BE2C (cell line): ENCODE measurements around the gene B4GALT2.
A peak's percentile ranks its signal among the peaks of the same experiment; 100 is the strongest.

Experiments used
- DNase-seq: peaks from one replicate; pipeline ENCODE4 v3.0.0-alpha.2; 2020
- H3K27me3 ChIP-seq: fragments of 250-450 bp; sonication (Bioruptor Pico); 2 replicates; pipeline ENCODE4 v1.5.1; 2020; ENCODE audit warnings: mild to moderate bottlenecking
- H3K36me3 ChIP-seq: fragments of 250-450 bp; sonication (Bioruptor Pico); 2 replicates; pipeline ENCODE4 v1.5.1; 2020; ENCODE audit warnings: mild to moderate bottlenecking
- H3K4me1 ChIP-seq: fragments of 250-450 bp; sonication (Bioruptor Pico); 2 replicates; pipeline ENCODE4 v1.5.1; 2020
- H3K4me3 ChIP-seq: 2 replicates; pipeline ENCODE4 v1.5.1; 2011; ENCODE audit warnings: low read depth, low read length
- H3K9me3 ChIP-seq: fragments of 250-450 bp; sonication (Bioruptor Pico); 2 replicates; pipeline ENCODE4 v1.5.1; 2020
- TF ChIP-seq, protein P1 (sequence below): IDR thresholded peaks from 2 replicates; pipeline ENCODE4 v1.5.1; 2012; ENCODE audit warnings: mild to moderate bottlenecking, low read depth, low read length

Gene B4GALT2

DNA sequence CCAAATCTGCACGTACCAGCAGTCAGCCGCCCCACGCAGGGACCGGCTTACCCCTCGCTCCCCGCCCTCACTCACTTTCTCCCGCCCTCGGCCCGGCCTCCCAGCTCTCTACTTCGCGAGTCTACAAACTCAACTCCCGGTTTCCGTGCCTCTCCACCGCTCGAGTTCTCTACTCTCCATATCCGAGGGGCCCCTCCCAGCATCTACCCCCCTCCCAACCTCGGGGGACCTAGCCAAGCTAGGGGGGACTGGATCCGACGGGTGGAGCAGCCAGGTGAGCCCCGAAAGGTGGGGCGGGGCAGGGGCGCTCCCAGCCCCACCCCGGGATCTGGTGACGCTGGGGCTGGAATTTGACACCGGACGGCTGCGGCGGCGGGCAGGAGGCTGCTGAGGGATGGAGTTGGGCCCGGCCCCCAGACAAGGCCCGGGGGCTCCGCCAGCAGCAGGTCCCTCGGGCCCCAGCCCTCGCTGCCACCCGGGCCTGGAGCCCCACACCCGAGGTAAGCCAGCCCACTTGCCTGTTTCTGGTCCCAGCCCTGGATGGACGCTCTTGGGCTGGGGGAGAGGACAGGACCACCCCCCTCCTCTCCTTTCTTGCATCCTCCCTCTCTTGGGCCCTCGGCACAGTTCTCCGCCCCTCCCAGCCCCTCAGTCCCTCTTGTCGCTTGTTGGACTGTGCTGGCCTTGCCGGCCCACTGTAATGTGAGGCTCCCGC is 45.5 kb upstream of the B4GALT2 start, which contains the start of gene ARTN:
Gene ARTN, plus strand, starts transcription at position 416 of the 715 bp plus-strand sequence. CDS start 1,856 bp downstream, outside the sequence.
- Histone ChIP-seq H3K9me3 (no peaks in the 10 kb centered on the region), H3K36me3 (no peaks in the 10 kb centered on the region), H3K4me3 (no peak within 1 kb of the TSS), H3K27me3 (no peaks in the 10 kb centered on the region), H3K4me1 (no peaks in the 10 kb centered on the region)
- TF ChIP-seq, protein P1, sequence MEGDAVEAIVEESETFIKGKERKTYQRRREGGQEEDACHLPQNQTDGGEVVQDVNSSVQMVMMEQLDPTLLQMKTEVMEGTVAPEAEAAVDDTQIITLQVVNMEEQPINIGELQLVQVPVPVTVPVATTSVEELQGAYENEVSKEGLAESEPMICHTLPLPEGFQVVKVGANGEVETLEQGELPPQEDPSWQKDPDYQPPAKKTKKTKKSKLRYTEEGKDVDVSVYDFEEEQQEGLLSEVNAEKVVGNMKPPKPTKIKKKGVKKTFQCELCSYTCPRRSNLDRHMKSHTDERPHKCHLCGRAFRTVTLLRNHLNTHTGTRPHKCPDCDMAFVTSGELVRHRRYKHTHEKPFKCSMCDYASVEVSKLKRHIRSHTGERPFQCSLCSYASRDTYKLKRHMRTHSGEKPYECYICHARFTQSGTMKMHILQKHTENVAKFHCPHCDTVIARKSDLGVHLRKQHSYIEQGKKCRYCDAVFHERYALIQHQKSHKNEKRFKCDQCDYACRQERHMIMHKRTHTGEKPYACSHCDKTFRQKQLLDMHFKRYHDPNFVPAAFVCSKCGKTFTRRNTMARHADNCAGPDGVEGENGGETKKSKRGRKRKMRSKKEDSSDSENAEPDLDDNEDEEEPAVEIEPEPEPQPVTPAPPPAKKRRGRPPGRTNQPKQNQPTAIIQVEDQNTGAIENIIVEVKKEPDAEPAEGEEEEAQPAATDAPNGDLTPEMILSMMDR, result no peak
- DNase-seq, result no peak

DNA sequence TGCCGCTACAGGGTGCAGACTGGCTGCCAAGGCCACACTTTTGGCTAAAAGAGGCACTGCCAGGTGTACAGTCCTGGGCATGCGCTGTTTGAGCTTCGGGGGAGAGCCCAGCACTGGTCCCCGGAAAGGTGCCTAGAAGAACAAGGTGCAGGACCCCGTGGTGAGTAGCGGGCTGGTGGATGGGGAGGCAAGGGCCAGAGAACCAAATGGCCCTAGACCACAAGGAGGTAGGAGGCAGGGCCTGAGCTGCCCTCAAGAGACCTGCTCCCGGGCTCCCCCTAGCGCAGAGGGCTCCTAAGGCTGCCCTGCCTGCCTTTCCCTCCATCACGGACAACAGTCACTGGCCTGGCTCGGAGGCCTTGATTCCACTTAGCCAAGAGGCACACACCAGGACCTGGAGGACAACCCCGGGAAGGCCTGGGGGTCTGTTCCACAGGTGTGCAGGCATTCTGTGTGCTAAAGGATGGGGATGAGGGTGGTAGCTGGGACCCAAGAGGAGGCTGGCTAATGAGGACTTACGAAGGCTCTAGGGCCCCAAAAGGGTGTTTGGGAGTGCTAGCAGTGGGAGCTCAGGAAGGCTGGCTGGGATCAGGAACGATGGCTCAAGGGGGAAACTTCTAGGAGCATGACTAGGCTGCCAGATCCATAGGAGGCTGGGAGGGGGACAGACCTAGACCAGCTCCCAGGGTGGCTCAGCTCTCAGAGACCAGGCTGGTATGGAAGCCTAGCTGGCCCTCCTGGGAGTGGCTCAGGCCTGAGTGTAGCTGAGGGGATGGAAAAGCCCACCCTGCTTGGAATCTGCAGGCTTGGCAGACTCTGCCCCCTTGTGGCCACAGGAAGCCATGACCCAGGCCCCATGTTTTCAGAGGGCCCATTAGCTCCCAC is 44.7 kb upstream of the B4GALT2 start:
- Histone ChIP-seq H3K9me3 (no peaks in the 10 kb centered on the region), H3K36me3 (no peaks in the 10 kb centered on the region), H3K4me1 (no peaks in the 10 kb centered on the region), H3K4me3 (no peak overlapping the region), H3K27me3 (no peaks in the 10 kb centered on the region)
- DNase-seq, result peak; percentile 71
- TF ChIP-seq, protein P1, result peak; percentile 77

DNA sequence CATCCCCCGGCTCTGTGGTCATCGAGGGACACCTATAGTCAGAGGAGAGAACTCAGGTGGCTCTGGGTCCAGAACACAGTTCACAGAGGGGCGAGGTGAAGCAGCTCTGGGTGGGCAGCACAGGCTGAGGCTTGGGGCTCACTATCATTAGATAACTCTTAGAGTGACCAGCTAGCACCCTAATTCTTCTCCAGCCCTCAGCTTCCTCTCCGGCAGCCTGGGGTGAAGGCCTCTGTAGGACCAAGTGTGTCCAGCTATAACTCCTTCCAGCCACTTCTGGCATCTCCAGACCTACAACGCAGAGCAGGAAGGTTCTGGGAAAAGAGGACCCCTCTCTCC is 44.1 kb upstream of the B4GALT2 start:
- Histone ChIP-seq H3K4me1 (no peaks in the 10 kb centered on the region), H3K4me3 (no peak overlapping the region), H3K9me3 (no peaks in the 10 kb centered on the region), H3K27me3 (no peaks in the 10 kb centered on the region), H3K36me3 (no peaks in the 10 kb centered on the region)
- no peak for DNase-seq
- TF ChIP-seq, protein P1, result no peak

DNA sequence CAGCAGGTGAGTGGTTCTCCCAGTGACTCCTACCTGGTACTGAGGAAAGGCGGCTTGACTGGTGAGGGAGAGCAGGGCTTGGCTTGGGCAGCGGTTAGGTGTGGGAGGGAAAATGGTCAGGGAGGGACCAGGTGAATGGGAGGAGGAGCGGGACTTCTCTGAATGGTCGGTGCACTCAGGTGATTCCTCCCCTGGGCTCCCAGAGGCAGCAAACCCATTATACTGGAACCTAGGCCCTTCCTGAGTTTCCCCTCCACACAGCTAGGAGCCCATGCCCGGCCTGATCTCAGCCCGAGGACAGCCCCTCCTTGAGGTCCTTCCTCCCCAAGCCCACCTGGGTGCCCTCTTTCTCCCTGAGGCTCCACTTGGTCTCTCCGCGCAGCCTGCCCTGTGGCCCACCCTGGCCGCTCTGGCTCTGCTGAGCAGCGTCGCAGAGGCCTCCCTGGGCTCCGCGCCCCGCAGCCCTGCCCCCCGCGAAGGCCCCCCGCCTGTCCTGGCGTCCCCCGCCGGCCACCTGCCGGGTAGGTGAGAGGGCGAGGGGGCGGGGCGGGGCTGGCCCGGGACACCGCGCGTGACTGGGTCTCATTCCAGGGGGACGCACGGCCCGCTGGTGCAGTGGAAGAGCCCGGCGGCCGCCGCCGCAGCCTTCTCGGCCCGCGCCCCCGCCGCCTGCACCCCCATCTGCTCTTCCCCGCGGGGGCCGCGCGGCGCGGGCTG is 43.1 kb upstream of the B4GALT2 start:
- Histone ChIP-seq H3K9me3 (no peaks in the 10 kb centered on the region), H3K36me3 (no peaks in the 10 kb centered on the region), H3K4me3 (peak overlapping the region; percentile 24), H3K27me3 (no peaks in the 10 kb centered on the region), H3K4me1 (no peaks in the 10 kb centered on the region)
- TF ChIP-seq, protein P1, result no peak
- no peak for DNase-seq

DNA sequence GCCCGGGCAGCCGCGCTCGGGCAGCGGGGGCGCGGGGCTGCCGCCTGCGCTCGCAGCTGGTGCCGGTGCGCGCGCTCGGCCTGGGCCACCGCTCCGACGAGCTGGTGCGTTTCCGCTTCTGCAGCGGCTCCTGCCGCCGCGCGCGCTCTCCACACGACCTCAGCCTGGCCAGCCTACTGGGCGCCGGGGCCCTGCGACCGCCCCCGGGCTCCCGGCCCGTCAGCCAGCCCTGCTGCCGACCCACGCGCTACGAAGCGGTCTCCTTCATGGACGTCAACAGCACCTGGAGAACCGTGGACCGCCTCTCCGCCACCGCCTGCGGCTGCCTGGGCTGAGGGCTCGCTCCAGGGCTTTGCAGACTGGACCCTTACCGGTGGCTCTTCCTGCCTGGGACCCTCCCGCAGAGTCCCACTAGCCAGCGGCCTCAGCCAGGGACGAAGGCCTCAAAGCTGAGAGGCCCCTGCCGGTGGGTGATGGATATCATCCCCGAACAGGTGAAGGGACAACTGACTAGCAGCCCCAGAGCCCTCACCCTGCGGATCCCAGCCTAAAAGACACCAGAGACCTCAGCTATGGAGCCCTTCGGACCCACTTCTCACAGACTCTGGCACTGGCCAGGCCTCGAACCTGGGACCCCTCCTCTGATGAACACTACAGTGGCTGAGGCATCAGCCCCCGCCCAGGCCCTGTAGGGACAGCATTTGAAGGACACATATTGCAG is 42.4 kb upstream of the B4GALT2 start:
- H3K4me1 ChIP-seq, result no peaks in the 10 kb centered on the region
- peak; percentile 55 for DNase-seq
- TF ChIP-seq, protein P1, result peak; percentile 15; the same call in 1 of the 2 replicates
- H3K27me3 ChIP-seq, result no peaks in the 10 kb centered on the region
- H3K4me3 ChIP-seq, result peak overlapping the region; percentile 40
- H3K9me3 ChIP-seq, result no peaks in the 10 kb centered on the region
- no peaks in the 10 kb centered on the region for H3K36me3 ChIP-seq
